ENCODE results near the gene C15orf62. TPM values are rescaled to one million over a fixed set of nuclear protein-coding genes. Genes with fewer than 3 reads are reported as not detected.

C15orf62 gene, protein sequence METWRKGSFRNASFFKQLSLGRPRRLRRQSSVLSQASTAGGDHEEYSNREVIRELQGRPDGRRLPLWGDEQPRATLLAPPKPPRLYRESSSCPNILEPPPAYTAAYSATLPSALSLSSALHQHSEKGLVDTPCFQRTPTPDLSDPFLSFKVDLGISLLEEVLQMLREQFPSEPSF
- 8.4 and 12.0 TPM in 2 replicates for total RNA-seq (2014; rRNA removed; shearing (Covaris generic))

DNA sequence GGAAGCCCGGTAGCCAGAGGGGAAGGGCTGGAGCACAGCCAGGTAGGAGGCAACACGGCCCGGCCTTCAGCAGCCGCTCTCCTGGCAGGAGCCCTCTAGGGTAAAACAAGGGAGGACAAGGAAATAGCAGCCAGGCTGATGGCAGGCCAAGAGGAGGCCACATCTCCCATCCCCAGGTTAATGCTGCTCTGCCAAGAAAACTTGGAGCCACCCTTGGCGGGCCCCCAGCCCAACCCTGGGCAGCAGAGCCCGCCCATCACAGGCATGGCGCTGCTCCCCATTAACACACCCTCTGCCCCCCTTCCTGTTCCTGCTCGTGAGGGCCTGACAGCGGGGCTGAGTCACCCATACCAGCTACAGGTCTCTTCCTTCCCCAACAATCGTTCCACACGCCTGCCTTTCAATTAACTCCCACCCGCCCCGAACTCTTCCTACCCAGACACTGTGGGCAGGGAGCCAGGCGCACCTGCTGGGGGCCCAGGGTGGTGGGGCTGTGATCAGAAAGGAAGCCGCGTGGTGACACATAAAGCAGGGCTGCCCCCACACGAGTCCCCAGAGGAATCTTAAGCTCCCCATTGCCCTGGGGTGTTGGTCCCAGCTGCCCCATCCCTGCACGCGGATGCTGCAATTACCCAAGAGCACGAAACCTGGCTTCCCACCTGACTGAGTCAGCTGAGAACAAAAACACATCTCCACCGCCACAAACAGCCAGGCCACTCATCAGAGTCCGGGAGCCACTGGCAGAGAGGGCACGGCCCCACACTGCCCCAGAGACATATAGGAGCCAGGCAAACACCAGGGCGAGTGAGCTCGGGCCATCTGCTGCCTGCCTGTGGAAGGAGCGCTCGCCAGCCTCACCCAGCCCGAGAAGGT, at the start of gene C15orf62:
Gene C15orf62, plus strand, starts transcription at position 707 of the 873 bp plus-strand sequence. CDS start 516 bp downstream, outside the sequence.
- DNase-seq (ENCODE audit: low spot score), result peak; percentile 97

DNA sequence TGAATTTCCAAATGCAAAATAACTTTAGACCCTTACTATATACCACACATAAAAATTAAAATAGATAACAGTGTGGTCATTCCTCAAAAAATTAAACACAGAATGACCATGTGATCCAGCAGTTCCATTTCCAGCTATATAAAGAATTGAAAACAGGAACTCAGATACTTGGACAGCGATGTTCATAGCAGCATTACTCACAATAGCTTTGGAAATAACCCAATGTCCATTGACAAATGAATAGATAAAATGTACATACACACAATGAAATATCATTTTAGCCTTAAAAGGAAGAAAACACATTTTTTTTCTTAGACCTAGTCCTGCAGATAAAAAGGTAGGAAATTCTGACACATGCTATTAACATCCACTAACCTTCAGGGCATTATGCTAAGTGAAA, 48.1 kb upstream of the C15orf62 start:
- DNase-seq (ENCODE audit: low spot score), result no peak

DNA sequence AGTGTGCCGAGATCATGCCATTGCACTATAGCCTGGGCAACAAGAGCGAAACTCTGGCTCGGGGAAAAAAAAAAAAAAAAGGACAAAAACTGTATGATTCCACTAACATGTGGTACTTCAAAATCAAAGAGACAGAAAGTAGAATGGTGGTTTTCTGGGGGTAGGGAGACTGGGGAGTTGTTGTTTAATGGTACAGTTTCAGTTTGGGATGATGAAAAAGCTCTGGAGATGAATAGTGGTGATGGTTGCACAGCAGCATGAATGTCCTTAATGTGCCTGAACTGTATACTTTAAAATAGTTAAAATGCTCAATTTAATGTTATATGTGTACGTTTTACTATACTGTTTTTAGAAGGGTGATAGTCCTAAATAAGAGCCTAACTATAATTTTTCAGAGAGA, 47.4 kb upstream of the C15orf62 start:
- DNase-seq (ENCODE audit: low spot score), result no peak

DNA sequence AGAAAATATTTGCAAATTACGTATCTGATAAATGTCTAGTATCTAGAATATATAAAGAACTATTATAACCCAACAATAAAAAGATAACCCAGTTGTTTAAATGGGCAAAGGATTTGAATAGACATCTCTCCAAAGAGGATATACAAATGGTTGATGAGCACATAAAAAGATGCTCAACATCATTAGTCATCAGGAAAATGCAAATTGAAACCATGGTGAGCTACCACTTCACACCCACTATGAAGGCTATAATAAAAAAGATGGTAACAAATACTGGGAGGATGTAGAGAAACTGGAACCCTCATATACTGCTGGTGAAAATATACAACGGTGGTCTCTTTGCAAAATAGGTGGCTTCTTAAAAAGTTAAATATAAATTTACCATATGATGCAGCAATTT, 46.8 kb upstream of the C15orf62 start:
- no peak for DNase-seq (ENCODE audit: low spot score)

DNA sequence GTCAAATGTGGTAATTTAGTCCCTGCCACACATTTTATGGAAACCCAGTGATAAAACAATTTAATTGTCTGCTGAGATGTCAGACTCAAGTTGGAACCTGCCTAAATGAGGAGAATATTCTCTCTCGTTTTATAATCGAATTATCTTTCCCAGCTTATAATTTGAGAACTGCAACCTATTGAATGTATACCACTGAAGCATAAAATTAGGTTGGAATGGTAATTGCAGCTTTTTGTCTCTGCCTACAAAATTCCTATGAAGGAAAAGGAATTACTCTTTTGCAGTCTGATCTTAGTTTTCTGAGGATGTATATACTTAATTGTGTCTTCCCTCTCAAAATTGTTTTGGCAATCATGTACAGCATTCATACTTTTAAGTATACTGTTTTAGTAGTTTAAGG, 45.9 kb upstream of the C15orf62 start:
- DNase-seq (ENCODE audit: low spot score), result no peak

DNA sequence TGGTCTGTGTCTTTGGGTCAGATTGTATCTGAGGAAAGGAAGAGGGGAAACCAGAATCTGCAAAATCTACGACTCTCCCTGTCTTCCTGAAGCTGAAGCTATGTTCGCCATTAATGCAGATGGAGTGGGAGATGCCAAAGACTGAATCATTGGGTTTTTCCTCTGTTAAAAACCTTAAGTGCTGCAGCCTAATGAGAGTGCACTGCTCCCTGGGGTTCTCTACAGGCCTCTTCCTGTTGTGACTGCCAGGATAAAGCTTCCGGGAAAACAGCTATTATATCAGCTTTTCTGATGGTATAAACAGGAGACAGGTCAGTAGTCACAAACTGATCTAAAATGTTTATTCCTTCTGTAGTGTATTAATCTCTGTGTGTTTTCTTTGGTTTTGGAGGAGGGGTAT, 38.7 kb upstream of the C15orf62 start:
- no peak for DNase-seq (ENCODE audit: low spot score)

DNA sequence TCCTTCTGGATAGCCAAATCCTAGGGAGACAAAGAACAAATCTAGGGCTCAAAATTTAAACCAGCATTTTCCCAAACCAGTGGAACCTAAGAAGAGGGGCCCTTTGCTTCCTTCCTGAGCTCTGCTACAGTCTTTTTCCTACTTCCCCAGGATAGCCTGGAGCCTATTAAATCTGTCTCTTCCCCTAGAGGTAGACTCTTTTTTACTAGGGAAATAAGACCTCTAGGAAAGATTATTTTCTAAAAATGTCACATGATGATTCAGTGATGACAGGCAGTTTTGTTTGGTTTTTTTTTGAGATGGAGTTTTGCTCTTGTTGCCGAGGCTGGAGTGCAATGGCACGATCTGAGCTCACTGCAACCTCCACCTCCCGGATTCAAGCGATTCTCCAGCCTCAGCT, 33.2 kb upstream of the C15orf62 start:
- no peak for DNase-seq (ENCODE audit: low spot score)

DNA sequence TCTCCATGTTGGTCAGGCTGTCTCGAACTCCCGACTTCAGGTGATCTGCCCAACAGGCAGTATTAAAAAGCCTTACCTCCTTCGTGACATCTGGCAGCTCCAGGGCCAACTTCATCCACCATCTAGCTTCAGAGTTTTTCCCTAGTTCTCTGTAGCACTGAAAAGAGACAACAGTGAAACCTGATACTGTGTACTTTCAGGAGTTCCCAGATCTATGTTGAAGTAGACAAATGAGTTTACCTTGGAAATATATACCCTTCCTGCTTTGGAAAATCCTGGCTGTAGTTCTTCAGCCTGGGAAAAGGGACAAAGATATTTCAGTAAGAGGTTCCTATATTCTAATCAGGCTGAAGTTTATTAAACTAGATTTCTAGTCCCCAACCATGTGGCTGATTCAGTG, 32.7 kb upstream of the C15orf62 start:
- DNase-seq (ENCODE audit: low spot score), result no peak

DNA sequence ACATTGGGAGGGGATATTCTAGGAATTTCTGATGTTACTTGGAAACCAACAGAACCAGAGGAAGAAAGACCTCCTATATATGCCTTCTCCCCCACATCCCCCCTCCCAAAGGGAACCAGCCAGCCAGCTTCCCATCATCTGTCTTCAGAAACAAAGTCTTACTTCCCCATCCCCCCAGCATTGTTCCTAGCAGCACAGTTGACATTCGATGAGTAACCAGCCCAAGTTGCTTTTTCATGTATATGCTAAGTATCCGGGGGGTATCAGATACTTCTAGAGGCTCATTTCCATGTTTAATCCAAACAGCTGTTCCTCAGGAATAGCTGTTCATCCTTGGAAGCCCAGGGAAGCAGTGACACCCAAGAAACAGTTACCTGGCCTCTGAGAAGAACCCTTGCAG, 30.7 kb upstream of the C15orf62 start:
- no peak for DNase-seq (ENCODE audit: low spot score)

DNA sequence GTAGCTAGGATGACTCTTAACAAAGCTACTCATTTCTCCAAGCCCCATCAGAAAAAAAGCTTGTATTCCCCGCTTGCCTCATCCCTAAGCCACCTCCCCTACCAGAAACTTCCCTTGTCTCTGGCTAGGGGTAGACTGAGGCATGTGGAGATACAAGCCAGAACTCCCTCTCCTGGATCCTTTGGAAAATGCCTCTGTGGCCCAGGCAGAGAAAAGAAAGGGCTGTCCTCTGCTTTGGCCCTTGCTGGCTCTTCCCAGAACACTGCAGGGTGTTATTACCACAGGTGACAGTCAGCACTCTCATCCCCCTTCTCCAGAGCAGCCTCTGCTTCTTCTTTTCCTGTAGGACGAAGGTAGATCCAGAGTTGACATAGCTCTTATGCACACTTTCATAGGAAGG, 29.9 kb upstream of the C15orf62 start:
- no peak for DNase-seq (ENCODE audit: low spot score)

DNA sequence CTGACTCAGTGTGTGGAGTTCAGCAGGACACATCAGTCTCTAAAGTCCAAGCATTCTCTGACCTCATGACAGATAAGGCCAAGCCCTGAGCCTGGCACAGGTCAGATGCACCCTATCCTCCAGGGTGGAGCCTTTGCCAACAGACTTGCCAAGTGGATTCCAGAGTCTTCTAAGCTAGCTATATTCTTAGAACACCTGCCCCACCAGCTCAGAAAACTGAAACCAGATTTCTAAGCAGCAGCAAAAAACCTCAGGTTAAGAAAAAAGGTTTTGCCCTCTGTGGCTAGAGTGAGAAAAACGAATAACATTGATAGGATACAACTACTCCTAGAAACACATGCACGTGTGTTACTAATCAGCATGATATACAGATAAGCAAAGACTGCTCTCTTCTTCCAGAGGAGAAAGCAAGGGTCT, 26.3 kb upstream of the C15orf62 start:
- DNase-seq (ENCODE audit: low spot score), result no peak

DNA sequence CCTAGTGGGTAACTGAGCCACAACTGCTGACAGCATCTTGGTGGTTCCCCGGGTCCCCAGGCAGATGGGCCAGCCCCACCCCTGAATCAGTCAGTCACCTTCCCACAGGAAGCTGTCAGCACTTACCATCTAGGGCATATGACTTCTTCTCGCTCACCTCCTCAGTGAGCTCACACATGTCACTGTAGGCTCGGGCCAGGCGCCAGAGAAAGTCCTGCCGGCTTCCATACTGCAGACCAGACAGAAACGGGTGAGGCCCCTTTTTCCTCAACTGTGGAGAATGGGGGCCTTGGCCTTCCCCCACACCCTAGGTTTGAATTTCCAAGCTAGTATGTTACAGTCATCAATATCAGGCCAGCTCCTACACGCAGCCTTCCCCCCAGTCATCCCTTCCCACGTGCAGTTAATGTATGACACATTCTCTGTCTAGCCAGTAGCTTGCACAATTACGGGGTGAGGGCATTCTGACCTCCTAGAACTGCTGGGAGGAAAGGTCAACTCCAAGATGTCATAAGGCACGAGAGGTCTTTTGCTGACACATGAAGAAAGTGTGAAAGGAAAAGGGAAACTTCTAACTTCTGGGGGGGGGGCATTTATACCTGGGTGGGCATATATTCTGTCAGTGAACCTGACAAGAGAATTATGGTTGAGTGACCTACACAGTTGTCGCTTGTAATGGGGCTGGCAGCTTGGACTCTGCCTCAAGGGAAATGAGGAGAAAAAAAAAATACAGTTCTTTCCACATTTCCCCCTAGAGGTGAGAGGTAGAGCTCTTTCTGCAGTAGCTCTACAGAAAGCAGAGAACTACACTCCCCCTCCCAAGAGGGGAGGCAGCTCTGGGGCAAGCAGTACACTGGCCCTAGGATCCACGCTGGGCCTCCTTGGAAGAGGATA, 25.6 kb upstream of the C15orf62 start:
- DNase-seq (ENCODE audit: low spot score), result no peak

DNA sequence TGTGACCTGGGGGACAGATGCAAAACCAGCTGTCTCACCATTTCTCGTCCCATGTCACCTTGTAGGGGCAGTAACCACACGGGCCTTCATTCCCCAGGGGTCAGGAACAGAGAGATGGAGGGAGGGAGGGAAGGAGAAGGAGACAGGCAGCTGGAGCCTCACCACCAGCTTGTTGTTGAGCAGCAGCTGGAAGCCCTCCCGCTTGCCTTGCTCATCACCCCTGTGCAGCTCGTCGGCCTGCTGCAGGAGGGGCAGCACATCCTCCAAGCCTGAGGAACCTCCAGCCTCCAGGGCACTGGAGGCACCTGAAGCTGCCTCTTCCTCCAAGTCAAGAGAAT, 25.0 kb upstream of the C15orf62 start:
- no peak for DNase-seq (ENCODE audit: low spot score)

DNA sequence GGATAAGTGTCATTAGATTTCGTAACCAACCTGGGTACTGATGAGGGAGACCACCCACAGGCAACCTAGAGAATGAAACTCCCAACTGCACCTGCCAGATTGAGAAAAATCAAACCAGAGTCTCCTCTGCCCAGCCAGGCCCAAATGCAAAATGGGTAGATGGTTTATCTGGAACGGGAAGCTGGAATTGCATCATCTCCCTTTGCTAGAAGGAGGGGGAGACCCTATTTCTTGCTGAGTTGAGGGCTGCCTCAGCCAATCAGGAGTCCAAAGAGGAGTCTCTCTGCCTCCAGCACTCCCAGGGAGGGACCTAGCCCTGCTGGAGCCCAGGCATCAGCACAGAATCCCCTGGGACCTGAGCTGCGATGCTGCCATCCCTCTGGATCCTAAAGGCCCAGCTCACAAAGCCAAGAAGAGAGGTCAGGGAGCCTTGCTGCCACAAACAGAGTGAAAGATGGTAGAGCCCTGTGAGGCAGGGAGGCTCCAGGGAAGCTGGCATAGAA, 22.8 kb upstream of the C15orf62 start:
- DNase-seq (ENCODE audit: low spot score), result no peak

DNA sequence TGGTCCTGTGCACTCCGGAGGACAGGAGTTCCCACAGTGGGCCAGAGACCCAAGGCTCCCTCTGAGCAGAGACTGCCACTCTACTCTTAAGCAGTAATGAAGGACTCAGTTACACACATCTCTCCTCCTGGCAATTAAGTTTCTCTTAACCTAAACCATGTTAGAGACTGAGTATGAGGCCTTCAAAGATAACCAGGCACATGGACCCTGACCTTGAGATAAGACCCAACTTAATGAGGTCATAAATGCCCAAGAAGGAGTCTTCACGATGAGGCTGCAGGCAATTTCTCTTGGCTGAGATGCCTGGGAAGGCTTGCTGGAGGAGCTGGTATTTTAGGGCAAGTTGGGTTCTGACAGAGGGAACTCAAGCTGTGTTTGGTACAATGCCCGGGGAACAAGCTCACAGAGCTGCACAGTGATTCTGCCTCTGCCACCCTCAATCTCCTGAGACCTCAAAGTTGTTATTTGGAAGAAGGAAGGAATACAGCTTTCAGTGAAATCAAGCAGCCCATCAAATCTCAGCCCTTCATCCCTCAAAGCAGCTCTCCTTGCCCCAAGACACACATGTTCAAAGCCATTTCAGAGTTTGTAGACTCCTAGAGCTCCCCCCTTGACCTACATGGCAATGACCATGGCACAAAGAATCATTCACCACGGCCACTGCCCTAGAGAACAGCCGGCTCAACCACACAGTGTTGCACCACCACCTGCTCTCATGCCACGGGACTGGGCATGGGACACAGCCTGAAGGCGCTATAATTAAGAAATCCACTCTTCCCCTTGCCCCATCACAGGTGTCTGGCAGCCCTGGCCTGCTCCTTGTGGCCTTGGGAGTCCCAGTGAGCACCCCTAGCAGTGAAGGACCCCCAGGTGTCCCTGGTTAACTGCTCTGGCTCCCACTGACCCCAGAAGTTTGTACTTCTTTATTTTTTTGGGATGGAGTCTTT, 21.8 kb upstream of the C15orf62 start:
- no peak for DNase-seq (ENCODE audit: low spot score)

DNA sequence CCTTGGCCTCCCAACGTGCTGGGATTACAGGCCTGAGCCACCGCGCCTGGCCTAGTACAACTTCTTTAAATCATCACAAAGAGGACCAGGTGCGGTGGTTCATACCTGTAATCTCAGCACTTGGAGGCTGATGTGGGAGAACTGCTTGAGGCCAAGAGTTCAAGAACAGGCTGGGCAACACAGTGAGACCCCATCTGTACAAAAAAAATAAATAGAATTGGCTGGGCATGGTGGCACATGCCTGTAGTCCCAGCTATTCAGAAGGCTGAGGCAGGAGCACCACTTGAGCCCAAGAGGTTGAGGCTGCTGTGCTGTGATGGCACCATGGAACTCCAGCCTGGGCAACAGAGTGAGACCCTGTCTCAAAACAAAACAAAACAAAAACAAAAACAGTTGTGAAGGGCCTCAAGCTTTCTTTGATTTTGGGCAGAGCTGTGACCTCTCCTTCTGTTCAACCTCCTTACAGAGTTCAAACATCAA, 20.6 kb upstream of the C15orf62 start:
- no peak for DNase-seq (ENCODE audit: low spot score)

DNA sequence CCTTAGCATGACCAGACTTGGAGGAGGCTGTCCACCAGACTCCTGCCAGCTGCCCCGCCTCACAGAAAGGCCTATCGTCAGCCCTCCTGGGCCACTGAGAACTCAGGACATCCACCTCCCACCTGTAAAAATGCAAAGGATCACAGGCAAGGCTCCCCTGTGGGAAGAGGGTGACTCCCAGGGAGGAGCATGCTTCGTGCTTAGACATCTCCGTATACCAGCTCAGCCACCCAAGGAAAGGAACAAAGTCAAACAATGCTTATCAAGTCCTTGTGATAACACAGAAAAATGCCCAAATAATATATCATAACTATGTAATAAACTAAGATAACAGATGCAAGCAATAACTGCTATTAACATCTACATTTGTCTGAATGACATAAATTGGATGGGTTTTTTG, 18.9 kb upstream of the C15orf62 start:
- no peak for DNase-seq (ENCODE audit: low spot score)

DNA sequence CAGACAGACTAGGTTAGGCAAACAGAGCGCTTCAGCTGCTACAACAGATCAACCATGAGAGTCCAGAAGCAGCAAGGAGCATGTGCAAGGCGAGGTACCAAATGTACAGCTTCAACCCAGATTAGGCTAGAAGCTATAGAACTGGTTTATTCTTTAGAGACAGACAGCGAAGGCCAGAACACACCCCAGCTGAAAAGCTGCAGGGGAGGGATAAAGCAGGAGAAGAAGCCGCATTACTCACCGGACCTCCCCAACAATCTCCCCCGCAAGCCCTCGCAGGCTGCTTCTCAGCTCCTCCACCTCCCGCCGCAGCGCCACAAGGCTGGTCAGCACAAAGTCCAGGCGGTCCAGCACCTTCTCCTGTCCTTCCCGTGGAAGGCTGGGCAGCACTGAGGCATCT, 18.0 kb upstream of the C15orf62 start:
- no peak for DNase-seq (ENCODE audit: low spot score)

DNA sequence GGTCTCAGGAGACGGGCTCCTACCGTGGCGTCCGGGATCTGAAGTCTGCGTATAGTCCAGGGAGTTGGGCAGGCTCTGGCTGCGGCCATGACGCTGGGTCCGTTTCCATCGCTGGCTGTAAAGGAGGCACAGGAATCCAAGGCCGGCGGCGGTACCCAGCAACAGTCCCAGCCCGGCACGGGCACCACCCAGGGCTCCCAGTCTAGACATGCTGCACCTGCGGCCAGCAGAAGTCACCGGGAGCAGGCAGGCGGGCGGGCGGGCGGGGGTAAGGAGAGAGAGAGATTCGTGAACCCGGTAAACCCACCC, 15.3 kb upstream of the C15orf62 start:
- DNase-seq (ENCODE audit: low spot score), result peak; percentile 48

DNA sequence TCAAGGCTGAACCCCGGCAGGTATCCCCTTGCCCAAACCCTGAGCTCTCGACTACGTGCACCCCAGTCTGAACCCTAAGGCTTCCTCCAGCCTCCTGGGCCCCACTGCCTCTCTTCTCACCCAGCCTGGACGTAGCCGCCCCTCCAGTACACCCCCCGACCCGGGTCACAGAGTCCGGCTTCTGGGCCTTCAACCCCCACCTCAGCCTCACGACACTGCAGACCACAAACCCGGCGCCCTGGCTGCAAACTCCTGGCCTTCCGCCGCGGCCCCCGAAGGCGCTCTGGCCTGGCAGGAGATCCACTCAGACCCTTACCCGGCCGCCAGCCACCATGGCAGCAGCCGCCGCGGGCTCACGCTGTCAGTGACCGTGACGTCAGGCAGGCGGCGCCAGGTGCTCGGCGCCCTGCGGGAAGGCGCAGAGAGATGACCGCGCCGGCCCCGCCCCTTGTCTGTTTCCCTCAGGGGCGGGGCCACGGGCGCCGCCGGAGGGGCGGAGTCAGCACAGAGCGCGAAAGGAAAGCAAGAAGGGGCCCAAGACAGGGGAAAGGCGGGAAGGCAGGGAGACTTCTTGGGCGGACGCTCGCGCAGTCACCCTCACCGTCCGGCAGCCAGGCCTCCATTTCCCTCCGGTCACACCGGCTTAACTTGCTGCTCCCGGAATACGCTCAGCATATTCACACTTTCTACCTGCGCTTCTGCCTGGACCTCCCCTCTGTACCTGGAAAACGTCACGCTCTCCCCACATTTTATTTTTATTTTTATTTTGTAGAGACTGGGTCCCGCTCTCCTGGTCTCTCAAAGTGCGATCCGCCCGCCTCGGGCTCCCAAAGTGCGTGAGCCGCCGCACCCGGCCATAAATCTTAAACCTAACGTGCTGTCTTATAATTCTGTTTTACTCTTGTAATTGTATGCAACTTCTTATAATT, 14.6 kb upstream of the C15orf62 start, which contains the start of gene RMDN3:
Gene RMDN3, minus strand, starts transcription at position 372 of the 929 bp plus-strand sequence. CDS start 471 bp downstream, outside the sequence.
- DNase-seq (ENCODE audit: low spot score), result peak; percentile 97

All from HT-29 (cell line).